HEK293T (cell line): ENCODE data around the gene RORC.

Experiments used
- CTCF ChIA-PET: fragments of 350-600 bp; formaldehyde crosslinking; extraction: SDS; loops from one replicate; lab custom pipeline; 2021; ENCODE audit warnings: antibody characterized with exemption, inconsistent platforms; lab: Yijun Ruan, JAX
- POLR2A ChIA-PET: fragments of 350-600 bp; formaldehyde crosslinking; extraction: SDS; loops from one replicate; lab custom pipeline; 2020; ENCODE audit warnings: antibody characterized with exemption, inconsistent platforms; lab: Yijun Ruan, JAX
- DNase-seq: peaks from one replicate; pipeline ENCODE4 v3.0.0; 2012; ENCODE audit warnings: mixed read lengths; ENCODE audit errors: extremely low spot score
- ARNT ChIP-seq: fragments of 450-650 bp; IDR thresholded peaks from 2 replicates; pipeline ENCODE4 v1.6.1; 2017; ENCODE audit warnings: mild to moderate bottlenecking
- BHLHE40 ChIP-seq: fragments of 450-650 bp; IDR thresholded peaks from 2 replicates; pipeline ENCODE4 v1.6.1; 2016; ENCODE audit warnings: mild to moderate bottlenecking, moderate library complexity, borderline replicate concordance
- CTBP1 ChIP-seq: fragments of 450-650 bp; IDR thresholded peaks from 2 replicates; pipeline ENCODE4 v1.6.1; 2016; ENCODE audit warnings: borderline replicate concordance
- ELF4 ChIP-seq: fragments of 450-650 bp; IDR thresholded peaks from 2 replicates; pipeline ENCODE4 v1.6.1; 2017; ENCODE audit warnings: antibody characterized with exemption
- FOXA1 ChIP-seq: fragments of 450-650 bp; IDR thresholded peaks from 2 replicates; pipeline ENCODE4 v1.6.1; 2016; ENCODE audit warnings: mild to moderate bottlenecking
- FOXK2 ChIP-seq: fragments of 450-650 bp; IDR thresholded peaks from 2 replicates; pipeline ENCODE4 v1.6.1; 2016; ENCODE audit warnings: mild to moderate bottlenecking
- FOXM1 ChIP-seq: fragments of 450-650 bp; IDR thresholded peaks from 2 replicates; pipeline ENCODE4 v1.6.1; 2017; ENCODE audit warnings: mild to moderate bottlenecking, borderline replicate concordance
- HDGF ChIP-seq: fragments of 450-650 bp; IDR thresholded peaks from 2 replicates; pipeline ENCODE4 v1.6.1; 2017; ENCODE audit warnings: antibody characterized with exemption, borderline replicate concordance
- L3MBTL2 ChIP-seq: fragments of 450-650 bp; conservative IDR thresholded peaks from 2 replicates; pipeline ENCODE4 v1.6.1; 2016; ENCODE audit warnings: mild to moderate bottlenecking
- LEF1 ChIP-seq: fragments of 450-650 bp; IDR thresholded peaks from 2 replicates; pipeline ENCODE4 v1.6.1; 2017; ENCODE audit warnings: mild to moderate bottlenecking, borderline replicate concordance
- NFRKB ChIP-seq: fragments of 450-650 bp; IDR thresholded peaks from 2 replicates; pipeline ENCODE4 v1.6.1; 2016; ENCODE audit warnings: mild to moderate bottlenecking, moderate library complexity
- PKNOX1 ChIP-seq: fragments of 450-650 bp; IDR thresholded peaks from 2 replicates; pipeline ENCODE4 v1.6.1; 2016
- SP1 ChIP-seq: fragments of 450-650 bp; IDR thresholded peaks from 2 replicates; pipeline ENCODE4 v1.6.1; 2017
- SUZ12 ChIP-seq: fragments of 450-650 bp; IDR thresholded peaks from 2 replicates; pipeline ENCODE4 v1.6.1; 2016; ENCODE audit warnings: mild to moderate bottlenecking
- TARDBP ChIP-seq: fragments of 450-650 bp; IDR thresholded peaks from 2 replicates; pipeline ENCODE4 v1.6.1; 2016
- ZNF384 ChIP-seq: fragments of 450-650 bp; IDR thresholded peaks from 2 replicates; pipeline ENCODE4 v1.6.1; 2016

Gene RORC

GRCh38 chr1:151839457-151840403, 8.1 kb upstream of the RORC start, which contains the start of gene C2CD4D:
C2CD4D (minus strand) TSS chr1:151839820; CDS start chr1:151838989, 831 bp downstream.
- CTCF ChIA-PET = no interaction called here
- no peak for TF ChIP-seq FOXM1
- no peak for TF ChIP-seq ZNF384
- TF ChIP-seq FOXK2 = no peak
- TF ChIP-seq SUZ12 = no peak
- TF ChIP-seq HDGF = no peak
- TF ChIP-seq CTBP1 = no peak
- no peak for TF ChIP-seq ELF4
- POLR2A ChIA-PET = interaction anchor here (0.7 kb wide), 1 partner anchor 76 kb away, joined by 3 read pairs; the partner anchor contains the start of gene MRPL9
- no peak for DNase-seq

- POLR2A ChIA-PET = no interaction called here
Measured at GRCh38 chr1:151839082-151839412, 7.4 kb upstream of the RORC start.

GRCh38 chr1:151838222-151839081, 6.8 kb upstream of the RORC start:
- ChIA-PET POLR2A (no interaction called here), CTCF (no interaction called here)
- DNase-seq = no peak
- TF ChIP-seq CTBP1 (no peak), NFRKB (no peak), ARNT (no peak), BHLHE40 (no peak)

More at GRCh38 chr1:151839082-151839412, 7.4 kb upstream of the RORC start:
- no peak for DNase-seq
- TF ChIP-seq LEF1 (no peak), FOXM1 (no peak)
- CTCF ChIA-PET = no interaction called here

GRCh38 chr1:151837884-151838221, 6.3 kb upstream of the RORC start:
- no peak for TF ChIP-seq LEF1
- no peak for TF ChIP-seq BHLHE40
- no peak for TF ChIP-seq FOXA1
- no peak for TF ChIP-seq NFRKB
- TF ChIP-seq FOXK2 = no peak
- TF ChIP-seq ZNF384 = no peak
- no peak for TF ChIP-seq SP1
- TF ChIP-seq PKNOX1 = no peak
- no peak for TF ChIP-seq FOXM1
- TF ChIP-seq ELF4 = no peak
- no peak for TF ChIP-seq ARNT
- no peak for TF ChIP-seq CTBP1
- TF ChIP-seq L3MBTL2 = no peak
- ChIA-PET POLR2A (no interaction called here), CTCF (no interaction called here)
- DNase-seq = no peak

- ChIA-PET CTCF (interaction anchor here (0.5 to 1.4 kb wide), 15 partner anchors 9 to 540 kb away, joined by 3 to 9 read pairs (median 4); no protein-coding TSS in a partner anchor), POLR2A (interaction anchor here (1.7 kb wide), 1 partner anchor 74 kb away, joined by 16 read pairs; the partner anchor contains the start of gene MRPL9)
- TF ChIP-seq BHLHE40 (no peak), ELF4 (no peak), PKNOX1 (no peak), L3MBTL2 (no peak), FOXM1 (no peak), ZNF384 (no peak)
- DNase-seq = no peak
Measured at GRCh38 chr1:151837197-151837596, 5.6 kb upstream of the RORC start.

- POLR2A ChIA-PET = interaction anchor here (1.7 kb wide), 1 partner anchor 72 kb away, joined by 16 read pairs; the partner anchor contains the start of gene MRPL9
- DNase-seq = no peak
- CTCF ChIA-PET = interaction anchor here (0.6 to 1.4 kb wide), 6 partner anchors 32 to 300 kb away, joined by 3 to 8 read pairs (median 6); no protein-coding TSS in a partner anchor
- no peak for TF ChIP-seq FOXK2
- TF ChIP-seq PKNOX1 = no peak
- TF ChIP-seq SP1 = no peak
- no peak for TF ChIP-seq FOXM1
- no peak for TF ChIP-seq LEF1
- no peak for TF ChIP-seq SUZ12
- TF ChIP-seq FOXA1 = no peak
- no peak for TF ChIP-seq HDGF
- TF ChIP-seq CTBP1 = no peak
- TF ChIP-seq ARNT = no peak
- no peak for TF ChIP-seq TARDBP
- no peak for TF ChIP-seq BHLHE40
- TF ChIP-seq ELF4 = no peak
Measured at GRCh38 chr1:151835596-151835995, 4.0 kb upstream of the RORC start.
